AG09319 (cell line): Measurements from ENCODE around the gene WFDC1.
A peak's percentile ranks its signal among the peaks of the same experiment; 100 is the strongest.

ENCODE experiments used
- DNase-seq: peaks from one replicate; pipeline ENCODE4 v3.0.0-alpha.2; 2010; ENCODE audit warnings: low read depth; ENCODE audit errors: extremely low read depth
- CTCF ChIP-seq: IDR thresholded peaks from 2 replicates; pipeline ENCODE4 v1.5.1; 2011; ENCODE audit warnings: low read depth, mild to moderate bottlenecking, inconsistent platforms, low read length, moderate library complexity

Gene WFDC1

GRCh38 chr16:84266451-84266850 lies 28.2 kb upstream of the WFDC1 start:
- DNase-seq: peak; percentile 3
- no peak for TF ChIP-seq CTCF

- no peak for TF ChIP-seq CTCF
- no peak for DNase-seq
Measured at GRCh38 chr16:84267380-84267779, 27.3 kb upstream of the WFDC1 start.

GRCh38 chr16:84268291-84269040 lies 26.2 kb upstream of the WFDC1 start:
- DNase-seq: no peak
- no peak for TF ChIP-seq CTCF

GRCh38 chr16:84270071-84270470 lies 24.6 kb upstream of the WFDC1 start:
- TF ChIP-seq CTCF: no peak

GRCh38 chr16:84270531-84270930 lies 24.1 kb upstream of the WFDC1 start:
- no peak for DNase-seq

More at GRCh38 chr16:84270071-84270470, 24.6 kb upstream of the WFDC1 start:
- DNase-seq: no peak

GRCh38 chr16:84271037-84271436 lies 23.6 kb upstream of the WFDC1 start:
- TF ChIP-seq CTCF: no peak
- no peak for DNase-seq

More at GRCh38 chr16:84270531-84270930, 24.1 kb upstream of the WFDC1 start:
- TF ChIP-seq CTCF: no peak

GRCh38 chr16:84271866-84272265 lies 22.8 kb upstream of the WFDC1 start:
- DNase-seq: no peak
- TF ChIP-seq CTCF: no peak
